Activated gamma-delta T cell (primary cell): ENCODE measurements around the gene HOXD12.

Experiments used
- DNase-seq: peaks from one replicate; lab custom pipeline; 2025; lab: John Stamatoyannopoulos, UW

HOXD12 gene

DNA sequence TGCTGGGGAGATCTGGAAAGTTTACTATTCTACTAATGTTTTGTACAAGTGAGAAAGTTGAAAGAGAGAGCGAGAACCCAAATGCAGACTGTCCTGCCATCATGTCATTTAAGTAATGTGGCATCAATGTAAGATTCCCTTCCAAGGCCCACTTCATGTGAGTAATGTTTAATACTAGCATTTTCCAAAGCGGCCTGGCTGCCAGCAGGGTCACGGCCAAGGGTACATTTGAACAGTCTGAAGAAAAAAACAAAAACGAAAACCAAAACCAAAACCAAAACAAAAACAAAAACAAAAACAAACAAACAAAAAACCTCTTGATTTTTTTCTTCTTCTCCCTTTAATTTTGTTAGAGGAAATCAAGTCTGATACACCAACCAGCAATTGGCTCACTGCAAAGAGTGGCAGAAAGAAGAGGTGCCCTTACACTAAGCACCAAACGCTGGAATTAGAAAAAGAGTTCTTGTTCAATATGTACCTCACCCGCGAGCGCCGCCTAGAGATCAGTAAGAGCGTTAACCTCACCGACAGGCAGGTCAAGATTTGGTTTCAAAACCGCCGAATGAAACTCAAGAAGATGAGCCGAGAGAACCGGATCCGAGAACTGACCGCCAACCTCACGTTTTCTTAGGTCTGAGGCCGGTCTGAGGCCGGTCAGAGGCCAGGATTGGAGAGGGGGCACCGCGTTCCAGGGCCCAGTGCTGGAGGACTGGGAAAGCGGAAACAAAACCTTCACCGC lies 19.2 kb downstream of the HOXD12 start:
- no peak for DNase-seq

DNA sequence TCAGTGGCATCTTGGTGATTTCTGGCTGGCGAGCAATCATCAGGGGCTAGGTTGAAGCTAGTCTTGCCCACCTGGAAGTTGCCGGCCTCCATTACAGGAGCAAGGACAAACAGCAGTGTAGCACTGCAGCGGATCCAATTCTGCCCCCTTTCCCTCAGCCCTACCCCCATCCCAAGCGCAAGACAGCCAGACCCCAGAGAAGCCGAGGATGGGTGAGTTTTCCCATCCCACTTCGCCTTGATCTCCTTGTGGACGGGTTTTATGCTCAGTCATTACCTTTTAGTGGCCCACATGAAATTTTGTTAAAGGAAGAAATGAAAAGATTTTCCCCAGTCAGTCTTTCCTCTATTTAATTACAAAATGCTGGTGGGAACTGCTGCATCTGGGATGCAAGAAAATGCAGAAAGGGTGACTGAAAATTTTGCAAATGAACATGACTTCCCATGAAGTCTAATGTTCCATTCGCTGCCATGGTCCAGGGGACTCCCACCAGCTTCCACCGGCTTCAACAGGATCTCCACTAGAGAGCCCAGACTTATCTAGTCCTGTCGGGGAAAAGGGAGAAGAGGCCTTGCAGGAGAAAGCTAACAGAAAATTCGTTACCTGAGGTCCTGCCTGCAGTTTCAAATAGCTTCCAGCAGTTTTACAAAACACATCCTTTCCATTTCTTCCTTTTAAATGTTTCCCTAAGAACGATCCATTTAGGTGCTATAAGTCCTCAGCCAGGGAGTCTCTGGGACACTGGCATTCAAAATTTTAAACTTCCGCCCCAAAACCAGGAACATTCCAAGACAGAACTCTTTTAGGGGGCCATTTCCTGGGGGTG lies 21.0 kb downstream of the HOXD12 start:
- DNase-seq = no peak

DNA sequence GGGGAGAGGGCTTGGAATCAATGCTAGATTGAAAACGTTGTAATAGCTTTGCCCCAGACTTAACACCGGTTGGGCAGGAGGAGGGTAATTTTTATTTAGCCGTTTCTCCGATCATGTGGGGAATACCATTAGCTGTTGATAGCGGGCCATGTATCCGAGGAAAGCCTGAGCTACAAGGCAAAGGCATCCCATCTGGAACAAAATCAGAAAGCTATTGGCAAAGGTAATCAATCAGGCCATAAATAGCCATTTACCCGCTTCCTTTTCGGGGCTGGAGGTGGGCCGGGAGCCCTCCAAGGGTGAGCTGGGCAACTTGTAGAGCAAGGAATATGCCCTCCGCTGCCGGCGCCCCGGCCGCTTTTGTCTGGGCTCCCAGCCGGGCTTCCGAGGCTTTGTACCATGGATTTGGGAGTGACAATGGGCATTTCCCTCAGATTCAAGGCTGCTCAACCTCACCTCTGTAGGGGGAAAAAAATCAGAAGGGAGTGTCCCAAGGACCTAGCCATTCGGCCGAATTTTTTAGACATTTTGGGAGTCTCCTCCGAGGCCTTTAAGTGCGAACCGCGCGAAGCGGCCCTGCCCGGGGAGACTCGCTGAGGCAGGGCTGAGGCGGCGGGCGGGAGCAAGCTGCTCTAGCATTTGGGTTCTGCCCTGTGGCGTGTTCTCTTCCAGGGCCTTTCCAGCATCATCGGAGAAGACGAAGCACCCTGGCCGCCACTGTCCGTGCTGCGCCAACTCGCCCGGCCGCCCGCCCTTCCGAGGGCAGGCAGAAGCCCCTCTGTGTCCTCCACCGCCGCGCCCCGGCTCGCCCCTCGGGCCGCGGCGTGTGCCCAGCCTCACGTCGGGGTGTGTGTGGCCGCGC lies 21.8 kb downstream of the HOXD12 start:
- no peak for DNase-seq

DNA sequence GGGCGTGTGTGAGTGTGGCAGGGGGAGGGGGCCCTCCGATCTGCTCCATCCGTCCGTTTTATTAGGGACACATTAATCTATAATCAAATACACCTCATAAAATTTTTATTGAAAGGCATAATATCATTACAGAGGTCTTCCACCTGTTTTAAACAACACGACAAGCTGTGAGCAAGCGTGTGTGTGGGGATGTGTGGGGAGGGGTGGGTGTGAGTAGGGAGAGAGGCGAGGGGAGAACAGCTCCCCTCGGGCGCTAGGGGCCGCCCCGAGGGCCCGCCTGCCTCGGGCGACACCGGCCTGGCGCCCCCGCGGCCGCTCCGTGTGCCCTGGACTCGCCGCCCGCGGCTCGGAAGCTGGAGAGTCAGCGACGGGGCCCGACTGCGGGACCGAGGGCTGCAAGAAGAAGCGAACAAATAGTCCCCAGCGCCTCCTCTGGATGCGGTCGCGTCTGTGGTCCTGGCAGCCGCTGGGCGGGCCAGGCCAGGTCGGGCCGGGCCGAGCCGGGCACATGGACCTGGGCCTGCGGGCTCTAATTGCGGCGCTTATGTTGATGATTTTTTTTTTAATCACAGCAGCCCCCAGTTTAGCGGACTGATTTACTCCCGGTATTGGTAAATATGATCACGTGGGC lies 22.6 kb downstream of the HOXD12 start:
- DNase-seq = no peak

DNA sequence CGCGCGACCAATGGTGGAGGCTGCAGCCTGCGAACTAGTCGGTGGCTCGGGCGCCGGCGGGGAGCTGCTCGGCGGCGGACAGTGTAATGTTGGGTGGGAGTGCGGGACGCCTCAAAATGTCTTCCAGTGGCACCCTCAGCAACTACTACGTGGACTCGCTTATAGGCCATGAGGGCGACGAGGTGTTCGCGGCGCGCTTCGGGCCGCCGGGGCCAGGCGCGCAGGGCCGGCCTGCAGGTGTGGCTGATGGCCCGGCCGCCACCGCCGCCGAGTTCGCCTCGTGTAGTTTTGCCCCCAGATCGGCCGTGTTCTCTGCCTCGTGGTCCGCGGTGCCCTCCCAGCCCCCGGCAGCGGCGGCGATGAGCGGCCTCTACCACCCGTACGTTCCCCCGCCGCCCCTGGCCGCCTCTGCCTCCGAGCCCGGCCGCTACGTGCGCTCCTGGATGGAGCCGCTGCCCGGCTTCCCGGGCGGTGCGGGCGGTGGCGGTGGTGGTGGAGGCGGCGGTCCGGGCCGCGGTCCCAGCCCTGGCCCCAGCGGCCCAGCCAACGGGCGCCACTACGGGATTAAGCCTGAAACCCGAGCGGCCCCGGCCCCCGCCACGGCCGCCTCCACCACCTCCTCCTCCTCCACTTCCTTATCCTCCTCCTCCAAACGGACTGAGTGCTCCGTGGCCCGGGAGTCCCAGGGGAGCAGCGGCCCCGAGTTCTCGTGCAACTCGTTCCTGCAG lies 23.3 kb downstream of the HOXD12 start, which contains the start of gene HOXD9:
TSS of gene HOXD9 (plus strand) at position 37 of the 728 bp plus-strand sequence. CDS start at position 87, 50 bp downstream.
- DNase-seq = no peak

DNA sequence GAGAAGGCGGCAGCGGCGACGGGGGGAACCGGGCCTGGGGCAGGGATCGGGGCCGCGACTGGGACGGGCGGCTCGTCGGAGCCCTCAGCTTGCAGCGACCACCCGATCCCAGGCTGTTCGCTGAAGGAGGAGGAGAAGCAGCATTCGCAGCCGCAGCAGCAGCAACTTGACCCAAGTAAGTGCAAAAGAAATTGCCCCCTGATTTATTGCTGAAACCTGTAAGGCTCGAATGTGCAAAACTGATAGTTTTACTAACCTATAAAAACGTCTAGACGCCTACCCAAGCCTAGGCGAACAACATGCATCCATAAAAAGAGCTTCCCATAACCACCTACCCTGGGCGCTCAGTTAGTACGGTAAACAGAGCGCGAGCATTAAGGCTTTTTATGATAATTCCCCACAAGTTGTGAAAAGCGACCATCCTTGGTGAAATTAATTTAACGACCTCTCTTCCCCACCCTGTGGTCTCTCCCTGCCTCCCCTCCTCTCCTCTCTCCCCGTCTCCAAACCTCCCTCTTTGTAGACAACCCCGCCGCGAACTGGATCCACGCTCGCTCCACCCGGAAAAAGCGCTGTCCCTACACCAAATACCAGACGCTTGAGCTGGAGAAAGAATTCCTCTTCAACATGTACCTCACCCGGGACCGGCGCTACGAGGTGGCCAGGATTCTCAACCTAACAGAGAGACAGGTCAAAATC lies 24.0 kb downstream of the HOXD12 start:
- DNase-seq = no peak

DNA sequence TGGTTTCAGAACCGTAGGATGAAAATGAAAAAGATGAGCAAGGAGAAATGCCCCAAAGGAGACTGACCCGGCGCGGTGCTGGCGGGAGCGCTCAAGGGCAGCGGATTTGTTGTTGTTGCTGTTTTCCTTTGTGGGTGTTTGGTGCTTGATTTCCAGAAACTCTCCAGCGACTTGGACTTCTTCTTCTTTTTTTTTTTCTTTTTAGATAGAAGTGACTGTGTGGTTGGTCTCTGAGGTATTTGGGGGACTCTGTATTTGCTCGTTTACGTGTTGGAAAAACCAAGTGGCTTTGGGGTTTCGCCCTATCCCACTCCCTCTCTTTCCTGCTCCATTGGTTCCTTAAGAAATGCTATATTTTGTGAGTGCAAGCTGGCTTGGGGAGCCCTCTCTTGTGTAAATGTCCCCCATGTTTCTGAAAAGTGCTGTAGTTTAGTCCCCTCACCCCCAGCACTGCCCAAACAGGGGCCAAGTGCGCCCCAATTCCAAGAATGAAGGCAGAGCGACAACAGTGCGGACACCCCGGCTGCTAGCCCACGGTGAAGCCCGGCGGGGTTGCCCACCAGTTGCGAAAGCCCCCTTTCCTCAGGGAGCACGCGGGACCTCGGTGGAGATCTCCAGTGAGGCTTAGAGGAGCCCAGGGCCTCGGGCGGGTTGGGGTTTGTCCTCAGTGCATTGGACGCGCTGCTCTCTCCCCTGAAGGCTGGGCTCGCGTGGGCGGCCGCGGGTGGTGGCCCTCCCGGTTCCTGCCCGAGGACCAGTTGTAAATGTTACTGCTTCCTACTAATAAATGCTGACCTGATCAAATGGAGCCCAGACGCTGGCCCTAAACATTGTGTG lies 24.7 kb downstream of the HOXD12 start:
- DNase-seq = no peak

DNA sequence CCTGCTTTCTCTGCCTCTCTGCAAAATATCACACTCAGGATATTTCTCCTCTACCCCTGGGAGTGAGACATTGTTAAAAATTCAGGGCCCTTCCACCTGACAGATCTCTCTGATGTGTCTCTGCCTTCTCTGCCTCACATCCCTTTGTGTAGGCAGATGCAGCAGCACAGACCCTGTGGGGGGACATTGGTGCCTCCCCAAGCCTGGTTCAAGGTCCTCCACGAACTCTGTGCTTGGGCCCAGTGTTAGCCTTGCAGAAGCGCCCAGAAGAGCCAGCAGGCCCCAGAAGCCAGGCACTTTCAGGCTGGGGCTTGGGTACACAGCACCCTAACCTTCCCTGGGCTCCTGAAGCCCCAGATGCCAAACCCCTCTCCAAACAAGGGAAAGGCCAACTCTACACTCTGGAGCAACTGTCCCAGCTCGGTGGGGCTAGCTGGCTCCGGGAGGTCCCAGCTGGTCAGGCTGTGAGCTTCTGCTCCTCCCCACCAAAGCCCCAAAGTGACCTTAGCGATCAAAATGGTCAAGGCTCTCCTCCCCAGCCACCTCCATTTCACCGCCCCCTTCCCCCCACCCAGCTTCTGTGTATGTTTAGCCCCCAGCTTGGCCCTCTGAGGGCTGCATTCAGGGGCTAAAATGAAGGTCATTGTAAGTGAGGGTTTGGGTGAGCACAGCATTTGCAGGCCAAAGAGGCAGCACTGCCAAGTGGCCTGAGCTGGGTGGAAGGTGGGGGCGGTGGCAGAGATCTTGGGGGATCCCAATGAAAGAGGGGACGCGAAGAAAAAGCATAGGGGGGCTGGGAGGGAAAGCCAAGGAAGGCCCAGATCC lies 25.6 kb downstream of the HOXD12 start:
- no peak for DNase-seq

DNA sequence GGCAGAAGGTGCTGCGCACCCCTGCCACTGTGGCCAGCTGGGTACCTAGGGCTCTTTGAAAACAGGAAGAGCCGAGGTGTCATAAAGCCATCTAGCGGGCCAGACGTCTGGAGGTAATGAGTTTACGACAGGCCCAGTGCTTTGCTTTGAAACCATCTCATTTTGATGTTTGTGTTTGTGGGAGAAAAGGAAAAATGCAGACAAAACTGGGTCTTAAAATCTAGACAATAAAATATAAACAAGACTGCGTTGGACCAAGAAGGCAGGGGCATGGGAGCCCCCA lies 26.1 kb downstream of the HOXD12 start:
- DNase-seq = no peak

DNA sequence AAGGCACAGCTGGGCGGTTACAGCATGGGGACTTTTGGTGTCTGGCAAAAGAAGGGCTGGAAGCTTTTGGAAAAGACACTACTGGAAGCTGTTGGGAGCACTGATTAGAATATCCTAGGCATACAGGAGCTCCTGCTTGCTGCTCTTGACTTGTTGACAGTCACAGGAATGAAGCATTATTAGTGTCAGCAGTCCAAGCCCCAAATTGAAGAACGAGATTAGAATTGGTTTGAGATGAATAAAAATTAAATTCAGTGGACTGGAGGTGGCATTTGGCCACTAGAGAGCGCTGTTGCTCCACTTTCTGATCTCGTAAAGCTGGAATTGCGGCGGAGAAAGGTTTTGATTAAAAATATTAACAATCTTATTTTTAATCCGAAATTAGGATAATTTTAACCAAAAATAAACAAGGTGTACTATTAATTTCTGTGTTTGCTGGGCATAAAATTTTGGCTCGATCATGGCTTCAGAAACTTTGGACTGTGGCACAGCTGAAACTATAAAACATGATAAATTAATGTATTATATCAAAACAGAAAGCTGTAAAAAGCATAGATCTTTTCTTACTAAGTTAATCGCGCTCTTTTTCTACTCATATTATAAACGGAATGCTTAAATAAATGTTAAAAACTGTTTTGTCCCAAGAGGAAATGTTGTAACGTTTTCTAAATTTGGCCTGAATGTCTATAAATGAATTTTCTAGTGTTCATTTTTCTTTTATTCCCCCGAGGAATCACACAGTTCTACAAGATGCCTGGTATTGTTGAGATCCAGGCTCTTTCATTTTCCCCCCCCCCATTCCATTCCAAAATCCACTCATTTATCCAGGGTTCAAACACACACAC lies 27.6 kb downstream of the HOXD12 start:
- DNase-seq = no peak

DNA sequence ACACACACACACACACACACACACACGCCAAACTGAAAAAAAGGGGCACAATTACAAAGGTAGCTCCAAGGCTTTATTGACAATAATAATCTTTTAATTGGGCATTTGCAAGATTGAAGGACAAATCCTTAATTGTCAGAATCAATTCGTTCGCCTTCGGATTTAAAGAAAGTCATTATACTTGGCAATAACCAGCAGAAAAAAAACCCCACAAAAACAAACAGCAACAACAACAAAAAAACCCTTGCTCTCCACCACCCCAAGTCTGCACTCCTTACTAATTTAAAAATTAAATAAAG lies 28.1 kb downstream of the HOXD12 start:
- no peak for DNase-seq

DNA sequence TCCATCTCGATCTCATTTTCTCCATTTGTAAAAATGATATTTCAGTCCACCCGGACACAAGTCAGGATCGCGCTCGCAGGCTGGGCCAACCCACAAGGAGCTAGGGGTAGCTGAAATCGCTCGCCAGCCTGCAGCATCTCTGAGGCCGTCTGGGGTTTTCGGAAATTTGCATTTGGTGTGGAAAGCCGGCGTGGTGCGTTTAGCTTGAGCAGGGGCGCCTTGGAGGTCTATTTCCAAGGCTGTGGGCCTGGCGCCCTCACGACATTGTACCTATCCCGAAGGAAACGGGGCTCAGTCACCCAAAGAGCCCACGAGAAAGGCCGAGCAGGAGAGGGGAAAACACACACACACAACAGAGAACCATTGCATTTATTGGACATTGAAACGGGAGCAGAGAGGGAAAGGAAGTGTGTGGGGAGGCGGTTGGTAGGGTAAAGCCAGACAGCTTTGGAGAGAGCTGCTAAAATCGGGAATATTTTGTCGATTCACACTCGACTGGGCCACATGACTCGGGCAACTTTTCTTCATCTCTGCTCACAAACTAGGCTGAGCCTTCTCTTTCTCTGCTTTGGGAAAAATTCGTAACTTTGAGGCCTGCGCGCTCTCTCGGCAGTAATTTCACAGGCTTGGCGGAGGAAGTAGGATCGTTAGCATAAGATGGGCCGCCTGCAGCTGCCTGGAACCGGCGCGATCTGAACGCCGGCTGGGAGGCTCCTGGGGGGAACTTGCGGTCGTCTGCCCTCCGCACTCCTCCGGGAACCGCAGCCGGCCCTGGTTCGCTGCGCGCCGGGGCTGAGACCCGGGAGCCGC lies 28.8 kb downstream of the HOXD12 start:
- no peak for DNase-seq

DNA sequence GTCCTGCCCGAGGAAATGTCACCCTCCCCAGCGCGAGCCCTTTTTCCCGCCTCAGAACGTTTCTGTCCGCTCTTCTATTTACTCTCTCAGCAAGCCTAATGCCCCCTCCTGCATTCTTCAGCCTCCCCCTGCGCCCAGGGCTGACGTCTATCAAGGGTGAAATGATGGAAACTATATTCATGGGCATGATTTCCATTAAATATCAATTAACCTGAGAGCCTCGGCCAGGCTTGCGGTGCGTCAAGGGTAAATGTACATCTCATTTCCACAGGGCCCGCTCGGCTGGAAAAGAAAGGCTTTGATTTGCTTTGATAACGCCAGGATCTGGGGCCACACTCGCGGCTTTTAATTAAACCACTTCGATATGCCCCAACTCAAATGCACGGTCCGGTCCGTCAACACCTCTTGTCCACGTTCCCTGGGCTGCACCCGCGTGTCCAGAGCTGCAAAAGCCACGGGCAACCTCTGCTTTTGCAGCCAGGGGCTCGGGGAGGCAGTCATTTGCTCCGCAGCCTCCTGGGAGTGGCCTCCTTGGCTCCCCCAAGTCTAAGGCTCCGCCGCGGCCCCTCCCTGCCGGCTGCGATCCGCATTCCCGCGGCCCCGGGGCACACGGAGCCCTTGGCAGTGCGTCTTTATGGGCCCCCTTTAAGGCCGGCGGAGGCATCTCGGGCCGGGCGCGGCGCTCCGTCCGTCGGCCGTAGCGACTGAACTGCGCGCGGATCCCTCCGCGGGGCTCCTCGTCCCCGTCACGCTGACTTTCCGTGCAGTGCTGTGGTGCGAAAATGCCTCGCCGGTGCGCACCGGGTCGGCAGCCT lies 29.6 kb downstream of the HOXD12 start, which contains the start of gene HOXD8:
TSS of gene HOXD8 (plus strand) at position 724 of the 815 bp plus-strand sequence. CDS start 662 bp downstream, outside the sequence.
- DNase-seq = no peak

DNA sequence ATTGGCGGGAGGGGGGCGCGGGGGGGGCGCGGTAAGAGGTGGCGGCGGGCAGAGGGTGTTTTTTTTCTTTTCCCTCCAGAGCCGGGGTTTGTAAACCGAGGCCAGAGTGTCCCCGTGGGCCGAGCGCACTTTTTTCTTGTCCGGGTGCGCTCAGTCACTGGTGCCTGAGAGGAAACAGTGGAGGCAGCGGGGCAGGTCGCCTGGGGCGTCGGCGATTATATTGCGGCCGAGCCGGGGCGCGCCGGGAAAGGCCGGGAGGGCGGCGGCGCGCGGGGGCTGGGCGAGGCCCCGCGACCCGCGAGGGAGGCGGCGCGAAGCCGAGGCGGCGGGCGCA lies 30.2 kb downstream of the HOXD12 start:
- DNase-seq = no peak

DNA sequence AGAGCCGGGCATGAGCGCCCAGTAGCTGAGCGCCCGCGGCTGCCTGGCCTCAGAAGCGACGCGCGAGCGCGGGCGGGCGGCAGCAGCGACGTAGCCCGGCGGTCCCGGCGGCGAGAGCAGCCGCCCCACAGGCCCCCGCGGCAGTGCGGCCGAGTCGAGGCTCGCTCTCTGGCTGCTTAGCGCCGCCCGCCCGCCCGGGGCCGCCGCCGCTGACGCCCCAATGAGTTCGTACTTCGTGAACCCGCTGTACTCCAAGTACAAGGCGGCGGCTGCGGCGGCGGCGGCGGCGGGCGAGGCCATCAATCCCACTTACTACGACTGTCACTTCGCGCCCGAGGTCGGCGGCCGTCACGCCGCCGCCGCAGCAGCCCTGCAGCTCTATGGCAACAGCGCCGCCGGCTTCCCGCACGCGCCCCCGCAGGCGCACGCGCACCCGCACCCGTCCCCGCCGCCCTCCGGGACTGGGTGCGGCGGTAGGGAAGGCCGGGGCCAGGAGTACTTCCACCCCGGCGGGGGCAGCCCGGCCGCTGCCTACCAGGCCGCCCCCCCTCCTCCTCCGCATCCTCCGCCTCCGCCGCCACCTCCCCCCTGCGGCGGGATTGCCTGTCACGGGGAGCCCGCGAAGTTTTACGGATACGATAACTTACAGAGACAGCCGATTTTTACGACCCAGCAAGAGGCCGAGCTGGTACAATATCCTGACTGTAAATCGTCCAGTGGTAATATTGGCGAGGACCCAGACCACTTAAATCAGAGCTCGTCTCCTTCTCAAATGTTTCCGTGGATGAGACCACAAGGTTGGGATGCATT lies 30.8 kb downstream of the HOXD12 start:
- DNase-seq = peak; percentile 26
